Endothelial cell of umbilical vein (primary cell): ENCODE measurements around the gene CASD1.

Experiments used
- EZH2 ChIP-seq: IDR thresholded peaks from 2 replicates; pipeline ENCODE4 v1.6.1; 2012; ENCODE audit warnings: borderline replicate concordance, low read depth, mild to moderate bottlenecking, moderate library complexity, low read length, inconsistent platforms; ENCODE audit not compliant: severe bottlenecking
- FOS ChIP-seq: IDR thresholded peaks from 2 replicates; pipeline ENCODE4 v1.6.1; 2011; ENCODE audit warnings: mild to moderate bottlenecking, low read length, moderate library complexity, borderline replicate concordance; ENCODE audit not compliant: insufficient read depth
- JUN ChIP-seq: IDR thresholded peaks from 2 replicates; pipeline ENCODE4 v1.6.1; 2011; ENCODE audit warnings: borderline replicate concordance, low read depth; ENCODE audit not compliant: insufficient read length, insufficient read depth
- MYC ChIP-seq: IDR thresholded peaks from one replicate; pipeline ENCODE4 v1.6.1; 2011; ENCODE audit warnings: mild to moderate bottlenecking, low read depth, low read length
- POLR2A ChIP-seq: IDR thresholded peaks from 2 replicates; pipeline ENCODE4 v1.6.1; 2012; ENCODE audit warnings: low read depth, mild to moderate bottlenecking, control low read depth, low read length
- POLR2AphosphoS5 ChIP-seq: IDR thresholded peaks from 2 replicates; pipeline ENCODE4 v1.6.1; 2012; ENCODE audit warnings: low read depth, mild to moderate bottlenecking, control low read depth, low read length, moderate library complexity; ENCODE audit not compliant: insufficient read depth
- TF ChIP-seq, protein P1 (sequence below), 2 donors: IDR thresholded peaks; 1 replicate in 1 of 2; 2 replicates in 1 of 2; pipeline ENCODE4 v1.5.1; 2011; ENCODE audit warnings: low read length in 2 of 2, mild to moderate bottlenecking in 2 of 2, moderate library complexity in 2 of 2, control low read depth in 1 of 2, inconsistent platforms in 1 of 2, low read depth in 1 of 2; ENCODE audit not compliant: insufficient read depth in 1 of 2; ENCODE audit errors: extremely low read depth in 1 of 2
- TF ChIP-seq, protein P2 (sequence below): IDR thresholded peaks from 2 replicates; pipeline ENCODE4 v1.6.1; 2011; ENCODE audit not compliant: insufficient read depth, insufficient read length

DNA sequence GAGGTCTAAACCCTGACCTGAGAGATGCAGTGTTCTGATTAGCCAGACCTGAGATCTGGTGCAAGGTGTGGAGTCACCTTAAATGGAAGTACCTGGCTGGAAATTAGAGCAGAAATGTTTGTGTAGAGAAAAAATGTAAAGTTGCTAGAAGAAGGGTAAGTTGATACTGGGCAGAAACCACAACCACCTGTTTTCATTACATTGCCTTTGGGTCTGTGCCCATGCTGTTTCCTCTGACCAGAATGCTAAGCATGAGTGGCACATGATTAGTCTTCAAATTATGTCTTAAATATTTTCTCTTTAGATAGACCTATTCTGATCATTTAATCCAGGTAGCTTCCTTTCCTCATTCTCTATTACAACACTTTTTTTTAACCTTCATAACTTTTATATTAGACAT is 69.0 kb downstream of the CASD1 start:
- TF ChIP-seq FOS (no peak), POLR2AphosphoS5 (no peak), MYC (no peak), POLR2A (no peak), EZH2 (no peak), JUN (no peak)
- TF ChIP-seq, protein P1, sequence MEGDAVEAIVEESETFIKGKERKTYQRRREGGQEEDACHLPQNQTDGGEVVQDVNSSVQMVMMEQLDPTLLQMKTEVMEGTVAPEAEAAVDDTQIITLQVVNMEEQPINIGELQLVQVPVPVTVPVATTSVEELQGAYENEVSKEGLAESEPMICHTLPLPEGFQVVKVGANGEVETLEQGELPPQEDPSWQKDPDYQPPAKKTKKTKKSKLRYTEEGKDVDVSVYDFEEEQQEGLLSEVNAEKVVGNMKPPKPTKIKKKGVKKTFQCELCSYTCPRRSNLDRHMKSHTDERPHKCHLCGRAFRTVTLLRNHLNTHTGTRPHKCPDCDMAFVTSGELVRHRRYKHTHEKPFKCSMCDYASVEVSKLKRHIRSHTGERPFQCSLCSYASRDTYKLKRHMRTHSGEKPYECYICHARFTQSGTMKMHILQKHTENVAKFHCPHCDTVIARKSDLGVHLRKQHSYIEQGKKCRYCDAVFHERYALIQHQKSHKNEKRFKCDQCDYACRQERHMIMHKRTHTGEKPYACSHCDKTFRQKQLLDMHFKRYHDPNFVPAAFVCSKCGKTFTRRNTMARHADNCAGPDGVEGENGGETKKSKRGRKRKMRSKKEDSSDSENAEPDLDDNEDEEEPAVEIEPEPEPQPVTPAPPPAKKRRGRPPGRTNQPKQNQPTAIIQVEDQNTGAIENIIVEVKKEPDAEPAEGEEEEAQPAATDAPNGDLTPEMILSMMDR (IDR thresholded peaks at IDR 0.05; ENCODE audit: extremely low read depth in 1 of 2, insufficient read depth in 1 of 2, low read depth in 1 of 2, low read length in 2 of 2): no peak
- TF ChIP-seq, protein P2, sequence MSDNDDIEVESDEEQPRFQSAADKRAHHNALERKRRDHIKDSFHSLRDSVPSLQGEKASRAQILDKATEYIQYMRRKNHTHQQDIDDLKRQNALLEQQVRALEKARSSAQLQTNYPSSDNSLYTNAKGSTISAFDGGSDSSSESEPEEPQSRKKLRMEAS: no peak
